Stimulated activated CD8-positive, alpha-beta memory T cell treated with anti-CD3 and anti-CD28 coated beads, Interleukin-7, amount 100 ng/mL, for 24 hours (primary cell): Measurements from ENCODE around the gene NUP210.

ENCODE experiments used
- DNase-seq: peaks from one replicate; pipeline ENCODE4 v3.0.0-alpha.2; 2020; ENCODE audit warnings: low read depth

NUP210 gene

DNA sequence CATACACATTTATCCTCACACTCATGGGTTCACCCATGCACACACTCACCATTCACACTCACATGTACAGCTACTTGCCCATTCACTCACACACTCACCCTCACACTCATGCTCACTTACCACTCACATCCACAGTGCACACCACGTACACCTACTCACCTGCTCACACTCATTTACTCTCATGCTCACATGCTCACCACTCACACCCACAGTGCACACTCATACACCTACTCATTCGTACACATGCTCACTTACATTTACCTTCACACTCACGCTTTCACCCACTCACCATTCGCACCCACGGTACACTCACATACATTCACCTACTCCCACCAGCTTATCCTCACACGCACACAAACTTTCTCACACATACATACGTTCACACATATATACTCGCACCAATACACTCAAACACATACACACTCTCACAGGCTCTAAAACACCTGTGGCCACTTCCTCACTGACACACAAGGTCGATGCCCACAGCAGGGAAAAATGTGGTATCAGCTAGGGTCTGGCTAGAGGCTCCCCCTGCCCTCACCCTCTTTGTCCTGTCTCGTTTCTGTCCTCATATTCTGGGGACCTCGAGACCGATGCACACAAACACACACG is 46.0 kb downstream of the NUP210 start:
- no peak for DNase-seq

GRCh38 chr3:13372656-13373055 is 47.5 kb downstream of the NUP210 start:
- no peak for DNase-seq

DNA sequence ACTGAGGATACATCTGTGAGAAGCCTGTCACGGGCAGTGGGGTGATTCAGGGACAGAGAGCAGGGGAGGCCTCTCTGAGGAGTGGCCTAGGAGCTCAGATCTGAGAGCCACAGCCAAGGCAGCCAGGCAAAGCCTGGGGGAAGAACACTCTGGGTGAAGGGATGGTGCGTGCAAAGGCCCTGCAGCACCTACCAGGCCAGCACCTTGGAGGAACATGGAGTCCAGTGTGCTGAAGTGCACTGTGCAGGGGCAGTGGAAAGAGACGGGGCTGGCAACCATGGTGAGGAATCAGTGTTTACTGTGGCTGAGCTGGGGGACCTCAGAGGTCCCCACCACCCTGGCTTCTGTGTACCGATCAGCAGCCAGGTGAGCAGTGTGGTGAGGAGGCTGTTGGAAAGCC is 48.0 kb downstream of the NUP210 start:
- no peak for DNase-seq

GRCh38 chr3:13371100-13372075 is 48.7 kb downstream of the NUP210 start:
- no peak for DNase-seq

DNA sequence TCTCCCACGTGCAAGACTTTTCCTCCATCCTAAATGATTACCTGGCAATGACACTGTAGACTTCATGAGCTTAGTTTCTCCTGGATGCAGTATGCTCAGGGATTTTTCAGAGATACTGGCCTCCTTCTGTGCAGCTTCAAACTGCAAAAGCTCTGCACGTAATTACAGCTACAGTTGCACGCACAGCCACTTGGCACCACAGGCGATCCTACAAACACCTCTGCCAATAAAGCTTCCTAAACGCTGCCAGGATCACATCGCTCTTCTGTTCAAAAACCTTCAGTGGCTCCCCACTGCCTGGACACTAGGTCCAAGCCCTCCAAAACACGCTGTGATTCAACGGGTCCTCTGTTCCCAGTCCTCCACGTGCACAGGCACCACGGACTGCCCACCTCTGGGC is 49.5 kb downstream of the NUP210 start:
- DNase-seq: no peak

DNA sequence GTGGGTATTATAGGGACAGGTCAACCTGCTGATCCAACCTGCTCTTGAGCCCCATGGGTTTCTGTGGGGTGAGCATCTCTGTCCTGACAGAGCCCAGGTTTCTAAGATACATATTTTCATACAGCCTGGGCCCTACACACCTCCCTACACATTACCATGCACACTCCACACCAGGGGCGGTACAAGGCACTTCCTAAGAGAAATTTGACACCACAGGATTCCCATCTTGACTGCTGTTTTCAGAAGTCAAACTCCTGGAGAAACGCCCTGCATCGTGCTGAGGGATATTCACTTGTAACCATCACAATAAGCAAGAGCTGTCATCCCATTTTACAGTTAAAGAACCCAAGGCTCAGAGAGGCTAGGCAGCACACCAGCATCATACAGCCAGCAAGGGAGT is 50.1 kb downstream of the NUP210 start:
- DNase-seq: no peak

DNA sequence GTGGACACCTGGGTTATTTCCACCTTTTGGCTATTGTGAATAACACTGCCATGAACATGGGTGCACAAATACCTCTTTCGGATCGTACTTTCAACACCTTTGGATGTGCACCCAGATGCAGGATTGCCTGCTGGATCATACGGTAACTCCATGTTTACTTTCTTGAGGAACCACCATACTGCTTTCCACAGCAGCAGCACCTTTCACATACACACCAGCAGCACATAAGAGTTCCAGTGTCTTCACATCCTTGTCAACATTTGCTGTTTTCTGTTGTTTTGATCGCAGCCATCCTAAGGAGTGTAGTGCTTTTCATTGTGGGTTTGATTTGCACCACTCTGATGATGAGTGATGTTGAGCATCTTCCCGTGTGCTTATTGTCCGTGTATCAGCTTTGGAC is 51.3 kb downstream of the NUP210 start:
- no peak for DNase-seq

- DNase-seq: no peak
These were observed 52.4 kb downstream of the NUP210 start for GRCh38 chr3:13367728-13368127.

- no peak for DNase-seq
These were observed 54.4 kb downstream of the NUP210 start for GRCh38 chr3:13365390-13366379.

- no peak for DNase-seq
These were observed 55.4 kb downstream of the NUP210 start for GRCh38 chr3:13364602-13365271.

DNA sequence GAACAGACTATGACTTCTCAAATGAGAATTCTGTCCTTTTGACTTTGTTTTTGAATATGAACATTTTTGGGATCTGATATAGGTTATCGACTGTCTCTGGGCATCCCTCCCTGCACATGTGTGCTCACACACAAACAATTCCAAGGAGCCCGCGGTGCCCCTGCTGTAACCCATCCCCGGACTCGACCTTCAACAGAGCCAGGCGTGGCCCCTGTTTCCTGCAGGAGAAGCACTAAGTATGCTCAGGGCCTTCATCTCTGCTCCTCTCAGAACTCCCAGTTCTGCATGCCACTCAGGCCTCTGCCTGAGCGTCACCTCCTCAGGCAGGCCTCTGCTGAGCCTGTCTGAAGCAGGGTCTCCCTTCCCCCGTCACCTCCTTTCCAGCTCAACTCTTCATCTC is 57.6 kb downstream of the NUP210 start:
- DNase-seq: no peak

- DNase-seq: no peak
These were observed 60.2 kb downstream of the NUP210 start for GRCh38 chr3:13359916-13360315.

- DNase-seq: no peak
These were observed 61.5 kb downstream of the NUP210 start for GRCh38 chr3:13358643-13359042.

- DNase-seq: no peak
These were observed 62.1 kb downstream of the NUP210 start for GRCh38 chr3:13358051-13358450.

- DNase-seq: no peak
These were observed 63.0 kb downstream of the NUP210 start for GRCh38 chr3:13357074-13357473.

DNA sequence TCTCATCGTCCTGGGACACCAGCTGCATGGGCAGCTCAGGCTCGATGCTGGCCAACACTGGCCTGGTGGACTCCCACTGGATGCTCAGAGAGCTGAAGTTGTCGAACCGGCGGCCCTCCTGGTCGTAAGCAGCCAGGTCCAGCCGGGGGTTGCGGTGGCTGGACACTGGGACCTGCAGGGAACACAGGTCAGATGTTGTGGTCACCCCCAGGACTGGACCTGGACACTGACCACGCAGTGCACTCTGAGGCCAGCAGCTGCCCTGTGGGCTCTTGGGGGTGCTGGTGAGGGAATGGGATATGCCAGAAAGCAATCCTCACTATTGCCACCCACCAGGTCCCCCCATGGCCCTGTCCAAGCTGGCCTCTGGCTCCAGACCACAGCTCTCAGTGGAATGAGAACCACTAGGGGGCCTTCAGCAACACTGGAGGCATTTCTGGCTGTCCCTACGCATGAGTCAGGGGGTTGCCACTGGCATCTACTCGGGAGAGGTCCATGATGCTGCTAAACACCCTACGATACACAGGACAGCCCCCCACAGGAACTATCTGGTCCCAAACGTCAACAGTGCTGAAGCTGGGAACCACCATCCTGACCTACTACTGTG is 66.1 kb downstream of the NUP210 start:
- no peak for DNase-seq

GRCh38 chr3:13353506-13353905 is 66.6 kb downstream of the NUP210 start:
- DNase-seq: no peak

DNA sequence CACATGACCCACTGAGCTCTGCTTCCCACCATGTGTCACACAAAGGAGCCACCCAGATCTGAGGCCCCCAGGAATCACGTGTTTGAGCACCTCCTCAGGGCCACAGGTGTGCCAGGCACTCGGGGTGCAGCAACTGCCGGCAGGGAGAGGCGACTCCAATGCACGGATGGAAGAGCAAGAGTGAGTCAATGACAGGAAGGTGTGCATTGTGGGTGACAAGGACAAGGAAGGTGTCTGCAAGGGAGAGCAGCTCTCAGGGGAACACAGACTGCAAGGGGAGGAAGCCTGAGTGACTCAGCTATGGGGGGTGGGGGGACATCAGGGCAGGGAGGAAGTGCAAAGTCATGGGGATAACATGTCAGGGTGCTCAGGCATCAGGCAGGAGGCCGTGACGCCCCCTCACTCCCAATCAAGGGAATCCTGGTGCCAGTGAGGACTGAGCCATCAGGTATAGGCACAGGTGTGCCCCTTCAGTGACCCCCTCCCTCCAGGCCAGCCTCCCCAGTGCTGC is 67.4 kb downstream of the NUP210 start:
- DNase-seq: peak; percentile 32

DNA sequence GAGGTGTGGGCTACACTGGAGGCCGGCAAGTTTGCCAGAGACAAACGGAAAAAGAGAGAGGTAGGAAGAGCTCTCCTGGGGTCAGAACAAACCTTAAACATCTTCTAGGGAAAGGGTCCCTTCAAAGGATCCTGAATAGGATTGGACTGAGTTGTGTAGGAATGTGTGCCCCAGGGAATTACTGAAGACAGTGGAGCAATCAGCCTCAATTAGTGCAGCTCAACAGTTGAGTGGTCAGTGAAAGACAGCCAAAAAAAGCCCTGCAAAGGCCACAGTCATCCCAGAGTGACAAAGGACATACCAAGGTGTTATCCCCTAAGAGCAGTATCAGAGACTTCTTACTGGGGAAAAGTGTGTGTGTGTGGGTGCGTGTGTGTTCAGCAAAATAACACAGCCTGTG is 70.3 kb downstream of the NUP210 start:
- no peak for DNase-seq

GRCh38 chr3:13348661-13349396 is 71.3 kb downstream of the NUP210 start:
- DNase-seq: no peak
